Measurements from ENCODE around the gene DYNLL1.
"Not testable (repeated sequence)": the region's sequence is repeated elsewhere in the genome, so short reads cannot be mapped to it uniquely, and the experiment has no call there.

Gene DYNLL1

DNA sequence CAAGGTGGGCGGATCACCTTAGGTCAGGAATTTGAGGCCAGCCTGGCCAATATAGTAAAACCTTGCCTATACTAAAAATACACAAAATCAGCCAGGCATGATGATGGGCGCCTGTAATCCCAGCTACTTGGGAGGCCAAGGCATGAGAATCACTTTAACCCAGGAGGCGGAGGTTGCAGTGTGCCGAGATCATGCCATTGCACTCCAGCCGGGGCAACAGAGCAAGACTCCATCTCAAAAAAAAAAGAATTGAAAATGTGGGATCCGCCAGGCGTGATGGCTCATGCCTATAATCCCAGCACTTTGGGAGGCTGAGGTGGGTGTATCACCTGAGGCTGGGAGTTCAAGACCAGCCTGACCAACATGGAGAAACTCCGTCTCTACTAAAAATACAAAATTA, 23.4 kb downstream of the DYNLL1 start:
- not testable (repeated sequence) for DNase-seq

DNA sequence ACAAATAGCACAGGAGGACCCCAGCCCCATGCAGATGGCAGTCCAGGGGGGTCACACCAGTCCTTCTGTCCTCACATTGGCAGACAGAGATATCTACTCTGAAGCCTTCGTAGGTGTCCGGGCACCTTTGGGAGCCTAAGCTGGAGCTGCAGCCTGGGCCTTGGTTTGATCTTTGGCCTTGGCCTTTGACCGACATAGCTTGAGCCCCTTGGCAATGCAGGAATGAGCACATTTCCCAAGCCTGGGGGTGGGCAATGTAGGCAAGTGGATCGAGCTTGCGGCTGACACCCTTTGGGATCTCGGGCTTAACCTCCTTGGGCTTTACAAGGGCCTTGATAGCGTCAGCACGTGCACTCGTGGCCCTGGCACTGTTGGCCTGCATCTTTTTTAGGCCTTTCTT, 26.7 kb downstream of the DYNLL1 start:
- no peak for DNase-seq

DNA sequence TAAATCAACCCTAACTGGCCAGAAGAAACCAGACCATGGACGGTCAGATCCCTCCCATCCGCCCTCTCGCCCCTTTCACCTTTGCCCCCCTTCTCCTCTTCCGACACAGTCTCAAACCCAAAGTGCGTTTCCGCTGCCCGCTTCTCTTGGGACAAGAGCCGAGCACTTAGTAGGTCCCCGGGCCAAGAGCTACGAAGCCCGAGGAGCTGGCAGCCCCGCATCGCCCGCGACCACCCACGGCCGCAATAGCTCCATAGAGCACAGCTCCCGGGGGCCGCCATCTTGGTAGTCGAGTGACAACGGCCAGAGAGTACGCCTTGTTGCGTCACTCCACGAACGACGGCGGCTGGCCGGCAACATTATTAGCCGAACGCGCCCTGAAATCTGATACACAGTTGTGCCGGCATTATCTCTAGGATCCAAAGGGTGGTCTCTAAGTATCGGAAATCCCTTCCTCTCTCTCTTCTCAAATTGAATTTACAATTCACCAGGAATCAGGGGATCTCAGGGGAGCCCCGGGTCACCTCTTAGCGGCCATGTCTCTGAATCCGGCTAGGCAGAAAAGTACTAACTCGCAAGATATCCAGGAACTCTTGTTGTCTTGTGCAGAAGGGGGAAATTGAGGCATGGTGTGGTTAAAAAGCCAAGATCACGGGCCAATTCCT, 33.1 kb downstream of the DYNLL1 start, which contains the start of gene COQ5:
TSS of gene COQ5 (minus strand) at position 298 of the 665 bp plus-strand sequence. CDS start at position 281, 17 bp downstream.
- DNase-seq, result peak; percentile 88

- peak; percentile 53 for DNase-seq
These were observed 33.9 kb downstream of the DYNLL1 start for GRCh38 chr12:120529641-120530417.

- DNase-seq, result not testable (repeated sequence)
These were observed 34.5 kb downstream of the DYNLL1 start for GRCh38 chr12:120530418-120530761.

- no peak for DNase-seq
These were observed 36.9 kb downstream of the DYNLL1 start for GRCh38 chr12:120532701-120533238.

DNA sequence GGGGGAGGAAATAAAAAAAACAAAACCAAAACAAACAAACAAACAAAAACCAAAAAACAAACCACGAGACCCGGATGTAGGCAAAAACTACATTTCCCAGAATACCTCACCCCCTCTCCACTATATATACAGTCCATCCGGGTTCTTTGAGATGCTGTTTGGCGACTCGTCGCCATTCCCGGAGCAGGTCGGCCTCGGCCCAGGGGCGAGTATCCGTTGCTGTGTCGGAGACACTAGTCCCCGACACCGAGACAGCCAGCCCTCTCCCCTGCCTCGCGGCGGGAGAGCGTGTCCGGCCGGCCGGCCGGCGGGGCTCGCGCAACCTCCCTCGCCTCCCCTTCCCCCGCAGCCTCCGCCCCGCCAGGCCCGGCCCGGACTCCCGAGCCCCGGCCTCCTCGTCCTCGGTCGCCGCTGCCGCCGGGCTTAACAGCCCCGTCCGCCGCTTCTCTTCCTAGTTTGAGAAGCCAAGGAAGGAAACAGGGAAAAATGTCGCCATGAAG, 38.3 kb downstream of the DYNLL1 start, which contains the start of gene RNF10:
TSS of gene RNF10 (plus strand) at position 154 of the 500 bp plus-strand sequence. CDS start 456 bp downstream, outside the sequence.
- DNase-seq, result peak; percentile 89

DNA sequence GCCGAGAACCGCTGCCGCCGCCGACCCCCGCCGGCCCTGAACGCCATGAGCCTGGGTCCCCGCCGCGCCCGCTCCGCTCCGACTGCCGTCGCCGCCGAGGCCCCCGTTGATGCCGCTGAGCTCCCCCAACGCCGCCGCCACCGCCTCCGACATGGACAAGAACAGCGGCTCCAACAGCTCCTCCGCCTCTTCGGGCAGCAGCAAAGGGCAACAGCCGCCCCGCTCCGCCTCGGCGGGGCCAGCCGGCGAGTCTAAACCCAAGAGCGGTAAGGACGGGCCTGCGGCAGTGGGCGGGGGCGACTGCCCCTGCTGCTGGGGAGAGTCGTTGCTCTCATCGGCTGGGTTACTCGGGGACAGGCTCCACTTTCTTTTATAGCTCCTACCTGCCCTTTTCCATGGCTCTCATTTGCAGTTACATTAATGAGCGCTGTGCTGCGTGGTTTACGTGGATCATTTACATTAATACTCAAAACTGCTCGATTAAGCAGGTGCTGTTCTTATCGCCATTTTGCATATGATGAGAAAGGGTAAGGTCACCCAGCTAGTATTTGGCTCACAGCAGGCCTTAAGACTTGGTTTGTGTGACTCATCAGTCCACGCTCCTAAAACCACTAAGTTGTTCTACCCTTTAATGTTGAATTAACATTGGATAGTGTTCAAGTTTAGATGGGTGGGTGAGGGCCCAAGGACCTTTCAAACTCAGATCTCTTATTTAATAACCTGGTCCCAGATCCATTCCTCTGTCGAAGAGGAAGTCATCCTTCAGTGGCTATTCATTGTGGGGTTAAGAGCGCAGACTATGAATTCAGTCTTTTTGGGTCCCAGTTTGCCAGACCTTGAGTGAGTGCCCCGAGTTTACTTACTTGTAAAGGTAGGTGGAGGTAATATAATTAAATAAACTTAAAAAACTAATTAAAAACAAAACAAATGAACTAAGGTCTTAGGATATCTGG, 39.1 kb downstream of the DYNLL1 start:
- peak; percentile 79 for DNase-seq

DNA sequence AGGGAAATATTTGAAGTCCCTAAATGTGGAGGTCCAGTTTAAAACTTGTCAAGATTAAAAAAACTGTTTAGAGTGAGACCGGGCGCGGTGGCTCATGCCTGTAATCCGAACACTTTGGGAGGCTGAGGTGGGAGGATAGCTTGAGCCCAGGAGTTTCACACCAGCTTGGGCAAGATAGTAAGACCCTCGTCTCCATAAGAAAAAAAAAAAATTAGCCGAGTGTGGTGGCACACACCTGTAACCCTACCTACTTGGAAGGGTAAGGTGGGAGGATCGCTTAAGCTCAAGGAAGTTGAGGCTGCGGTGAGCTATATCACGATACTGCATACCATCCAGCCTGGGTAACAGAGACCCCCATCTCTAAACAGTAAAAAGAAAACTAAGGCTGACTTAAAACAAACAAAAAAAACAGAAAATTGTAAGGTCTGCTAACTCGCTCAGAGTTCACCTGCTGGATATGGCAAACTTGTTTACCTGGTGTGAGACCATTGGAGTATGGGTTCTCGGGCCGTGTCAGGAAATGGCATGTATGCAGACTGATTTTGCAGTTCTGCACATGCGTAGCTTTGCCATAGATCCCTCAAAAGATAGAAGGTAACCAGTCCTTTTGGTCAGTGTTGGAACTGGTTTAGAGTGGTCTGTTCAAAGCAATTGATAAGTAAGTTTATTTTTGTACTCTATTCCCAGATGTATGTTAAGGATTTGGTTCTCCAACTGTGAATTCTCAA, 40.3 kb downstream of the DYNLL1 start:
- no peak for DNase-seq

DNA sequence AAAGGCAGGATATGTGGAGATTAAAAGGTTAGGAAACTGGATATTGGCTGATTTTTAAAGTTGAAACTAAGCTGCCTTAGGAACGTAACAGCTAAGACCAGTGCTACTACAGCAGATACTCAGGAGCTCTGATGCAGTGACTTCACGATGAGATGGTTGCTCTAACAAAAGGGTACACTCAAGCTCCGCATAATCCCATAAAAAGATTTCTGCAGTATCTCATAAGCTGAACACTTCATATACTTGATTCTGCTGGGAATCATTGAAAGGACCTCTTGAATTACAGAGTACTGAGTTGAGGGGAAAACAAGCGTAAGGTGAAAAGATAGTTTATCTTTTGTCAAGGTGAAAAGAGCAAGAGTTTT, 41.9 kb downstream of the DYNLL1 start:
- DNase-seq, result no peak

GRCh38 chr12:120538281-120539156, 42.6 kb downstream of the DYNLL1 start:
- DNase-seq, result peak; percentile 25

GRCh38 chr12:120539303-120539702, 43.4 kb downstream of the DYNLL1 start:
- DNase-seq, result no peak

DNA sequence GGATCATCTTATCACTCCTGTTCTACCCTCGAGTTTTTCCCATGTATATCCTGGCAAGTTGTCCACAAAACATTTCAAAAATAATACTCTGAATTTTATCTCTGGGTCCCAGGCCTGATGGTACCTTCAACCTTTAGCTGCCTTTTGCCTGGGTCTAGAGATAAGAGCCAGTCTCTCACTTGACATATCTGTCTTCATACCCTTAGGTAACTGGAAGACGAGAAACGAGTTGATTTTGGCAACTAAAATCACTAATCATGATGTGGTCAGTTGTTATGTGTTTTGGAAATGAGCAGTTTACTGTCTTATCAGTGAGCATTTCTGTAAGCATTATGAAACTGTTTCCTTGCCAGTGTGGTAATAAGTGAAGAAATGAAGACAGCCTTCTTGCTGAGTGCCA, 44.5 kb downstream of the DYNLL1 start:
- DNase-seq, result no peak

GRCh38 chr12:120542166-120542565, 46.3 kb downstream of the DYNLL1 start:
- DNase-seq, result no peak

DNA sequence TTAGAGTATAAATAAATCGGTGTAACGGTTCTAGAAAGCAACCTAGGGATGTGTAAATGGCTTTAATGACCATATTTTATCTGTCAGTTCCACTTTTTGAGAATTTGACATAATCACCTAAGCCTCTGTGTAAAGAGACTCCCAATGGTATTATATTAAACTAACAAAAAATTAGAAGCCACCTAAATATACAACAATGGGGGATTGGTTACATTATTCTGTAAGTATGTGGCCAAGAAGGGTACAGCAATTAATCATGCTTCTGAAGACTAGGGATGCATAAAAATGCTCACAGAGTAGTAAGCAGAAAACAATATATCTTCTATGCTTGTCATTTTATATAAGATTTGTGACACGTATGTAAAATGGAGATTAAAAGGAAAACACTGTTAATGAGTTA, 48.8 kb downstream of the DYNLL1 start:
- no peak for DNase-seq

DNA sequence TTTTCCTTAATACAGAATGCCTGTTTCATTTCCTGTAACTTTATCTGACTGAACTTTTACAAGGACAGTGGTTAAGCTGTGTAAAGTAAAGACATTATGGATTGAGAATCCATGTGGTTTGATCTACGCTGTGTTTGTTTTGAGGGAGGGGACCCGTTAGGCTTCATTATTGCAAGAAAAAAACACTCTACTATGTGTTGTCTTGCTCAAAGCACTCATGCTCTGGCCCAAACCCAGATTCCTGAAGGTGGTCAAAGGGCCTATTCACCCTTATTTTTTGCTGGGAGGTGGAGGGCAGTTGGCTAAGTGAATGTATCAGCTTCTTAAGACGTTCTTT, 50.1 kb downstream of the DYNLL1 start:
- DNase-seq, result no peak

Measured in fibroblast of skin of back (primary cell).